ENCODE data around the gene USP53. TPM values are rescaled to one million over a fixed set of nuclear protein-coding genes. Genes with fewer than 3 reads are reported as not detected.

USP53 gene
- total and polyA plus RNA-seq, 2 of the 13 experiments (the other 11 are each of a cell fraction or from before 2014, with no cell fraction given): 5.3 to 8.1 TPM

GRCh38 chr4:119212234-119212963 is at the start of gene USP53 (continued):
- TF ChIP-seq ZNF687 (CRISPR knock-in tag; IDR thresholded peaks at IDR 0.05): peak; percentile 90
- TF ChIP-seq TGIF2 (CRISPR knock-in tag; IDR thresholded peaks at IDR 0.05): no peak
- TF ChIP-seq ZNF333 (CRISPR knock-in tag; IDR thresholded peaks at IDR 0.05; ENCODE audit: borderline replicate concordance): 0 out of 2 replicates have a peak, but pooled peaks have one; percentile 78
- TF ChIP-seq MYC (CRISPR knock-in tag; IDR thresholded peaks at IDR 0.05; ENCODE audit: borderline replicate concordance): peak; percentile 71; the same call in 1 of the 2 replicates
- peak; percentile 94 for TF ChIP-seq CHD2 (IDR thresholded peaks at IDR 0.05; ENCODE audit: low read depth, low read length)
- peak in 1 of 2 experiments; percentile 79; a peak in 2 of 4 replicates for TF ChIP-seq KLF16 (CRISPR knock-in tag; IDR thresholded peaks at IDR 0.05)
- no peak for TF ChIP-seq EP300 (IDR thresholded peaks at IDR 0.05; ENCODE audit: low read depth in 2 of 2, low read length in 2 of 2)
- TF ChIP-seq EP300 (CRISPR knock-in tag; IDR thresholded peaks at IDR 0.05; ENCODE audit: borderline replicate concordance): no peak
- TF ChIP-seq PAXIP1 (CRISPR knock-in tag; conservative IDR thresholded peaks at IDR 0.05): peak; percentile 56; the same call in 1 of the 2 replicates
- TF ChIP-seq ZNF780A (CRISPR knock-in tag; IDR thresholded peaks at IDR 0.05): no peak
- 0 out of 2 replicates have a peak, but pooled peaks have one; percentile 27 for TF ChIP-seq ZNF564 (CRISPR knock-in tag; IDR thresholded peaks at IDR 0.05)
- no peak for TF ChIP-seq ZNF382 (CRISPR knock-in tag; IDR thresholded peaks at IDR 0.05; ENCODE audit: borderline replicate concordance)
- TF ChIP-seq BCL6 (CRISPR knock-in tag; IDR thresholded peaks at IDR 0.05): peak; percentile 51; the same call in 1 of the 2 replicates
- TF ChIP-seq NCOA5 (CRISPR knock-in tag; IDR thresholded peaks at IDR 0.05): no peak
- peak; percentile 63 for TF ChIP-seq SALL2 (CRISPR knock-in tag; IDR thresholded peaks at IDR 0.05)
- TF ChIP-seq NFIC (IDR thresholded peaks at IDR 0.05; ENCODE audit: low read length): no peak
- TF ChIP-seq ZNF720 (CRISPR knock-in tag; IDR thresholded peaks at IDR 0.05): no peak
- 0 out of 2 replicates have a peak, but pooled peaks have one; percentile 18 for TF ChIP-seq ZNF678 (CRISPR knock-in tag; IDR thresholded peaks at IDR 0.05)
- peak; percentile 45; the same call in 1 of the 2 replicates for TF ChIP-seq ZNF746 (CRISPR knock-in tag; IDR thresholded peaks at IDR 0.05)
- TF ChIP-seq EHMT2 (IDR thresholded peaks at IDR 0.05; ENCODE audit: borderline replicate concordance, low read depth, low read length): peak; percentile 70; the same call in 1 of the 2 replicates
- TF ChIP-seq ZNF558 (CRISPR knock-in tag; IDR thresholded peaks at IDR 0.05; ENCODE audit: borderline replicate concordance): peak; percentile 4; the same call in 1 of the 2 replicates
